HG03558 (cell line): ENCODE results near the gene RABL2B.
"Not testable (repeated sequence)": the region's sequence is repeated elsewhere in the genome, so short reads cannot be mapped to it uniquely, and the experiment has no call there.

ENCODE experiments used
- ATAC-seq: cut with Tn5 transposase; IDR thresholded peaks from one replicate; pipeline ENCODE4 v1.9.1; 2021; ENCODE audit warnings: moderate number of reproducible peaks; ENCODE audit not compliant: unreplicated experiment; ENCODE audit errors: extremely low read depth

The RABL2B gene

GRCh38 chr22:50783033-50783879 is at the start of gene RABL2B:
Gene RABL2B, minus strand, starts transcription at chr22:50783636. Its CDS starts 1,342 bp downstream, at chr22:50782294.
- peak; percentile 83 for ATAC-seq

GRCh38 chr22:50786936-50787335 is 3.5 kb upstream of the RABL2B start:
- ATAC-seq, result not testable (repeated sequence)

DNA sequence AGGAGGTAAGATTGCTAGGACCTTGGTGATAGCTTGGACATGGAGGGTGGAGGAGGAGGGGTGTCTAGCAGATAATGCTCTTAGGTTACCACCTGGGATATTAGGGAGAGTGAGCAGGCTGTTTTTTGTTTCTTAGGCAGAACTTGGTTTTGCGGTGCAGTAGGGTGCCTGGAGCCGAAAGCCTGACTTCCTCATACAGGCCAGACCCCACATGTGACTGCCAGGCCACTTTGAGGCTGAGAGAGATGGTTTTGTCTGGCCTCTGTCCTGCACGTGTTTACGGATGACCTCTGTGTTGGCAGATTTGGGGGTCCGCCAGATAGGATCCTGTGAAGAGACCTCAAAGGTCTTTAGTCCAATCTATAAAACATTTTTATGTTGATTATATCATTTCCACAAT is 1.9 kb upstream of the RABL2B start:
- not testable (repeated sequence) for ATAC-seq

DNA sequence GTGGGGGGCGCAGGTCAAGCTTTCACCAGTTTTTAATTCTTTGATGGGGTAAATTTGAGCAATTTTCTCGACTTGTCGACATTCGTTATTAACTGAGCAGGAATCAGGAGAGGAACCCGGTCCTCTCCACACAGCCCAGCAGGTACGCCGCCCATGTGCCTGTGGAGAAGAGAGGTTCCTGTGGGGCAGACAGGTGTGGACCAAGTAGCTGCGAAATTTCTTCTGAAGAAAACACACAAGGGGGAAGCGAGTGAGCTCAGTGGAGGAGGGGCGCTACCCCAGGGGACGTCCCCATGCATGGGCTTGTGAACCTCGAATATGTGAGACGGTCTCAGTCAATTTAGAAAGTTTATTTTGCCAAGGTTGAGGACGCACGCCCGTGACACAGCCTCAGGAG is 442 bp upstream of the RABL2B start:
- not testable (repeated sequence) for ATAC-seq

DNA sequence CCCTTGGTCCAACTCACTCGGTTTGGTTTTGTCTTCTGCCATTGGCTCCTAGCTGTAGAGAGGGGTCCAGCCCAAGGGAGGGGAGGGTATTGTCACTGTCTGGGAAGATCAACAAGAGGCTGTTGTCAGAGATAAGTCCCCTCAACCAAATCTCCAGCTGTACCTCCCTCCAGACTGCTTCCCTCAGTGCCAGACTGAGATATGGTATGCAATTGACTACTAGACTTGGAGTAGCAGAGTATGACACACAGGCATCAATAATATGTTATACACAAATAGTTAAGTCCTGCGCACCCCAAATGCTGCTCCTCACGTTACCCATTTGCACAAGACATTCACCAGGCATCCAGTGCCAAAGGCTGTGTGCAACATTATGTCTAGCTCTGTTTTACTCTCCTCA is 1.2 kb downstream of the RABL2B start:
- not testable (repeated sequence) for ATAC-seq

DNA sequence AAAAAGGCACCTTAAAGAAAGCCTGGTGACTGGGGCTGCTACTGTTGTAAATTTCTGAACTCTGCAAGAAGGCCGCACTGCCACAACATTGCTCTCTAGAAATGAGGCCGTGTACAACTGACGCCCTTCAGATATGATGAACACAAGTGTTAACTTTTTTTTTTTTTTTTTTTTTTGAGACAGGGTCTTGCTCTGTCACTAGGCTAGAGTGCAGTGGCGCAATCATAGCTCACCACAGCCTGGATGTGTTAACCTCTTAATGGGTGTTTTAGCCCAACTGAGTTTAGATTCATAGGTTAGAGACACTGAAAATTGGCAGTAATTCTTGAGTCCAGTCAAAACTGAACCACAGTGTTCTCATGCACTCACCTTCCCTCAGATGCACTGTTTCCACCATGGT is 3.2 kb downstream of the RABL2B start:
- ATAC-seq, result not testable (repeated sequence)

- ATAC-seq, result not testable (repeated sequence)
These were observed 5.8 kb downstream of the RABL2B start for GRCh38 chr22:50777631-50778030.

DNA sequence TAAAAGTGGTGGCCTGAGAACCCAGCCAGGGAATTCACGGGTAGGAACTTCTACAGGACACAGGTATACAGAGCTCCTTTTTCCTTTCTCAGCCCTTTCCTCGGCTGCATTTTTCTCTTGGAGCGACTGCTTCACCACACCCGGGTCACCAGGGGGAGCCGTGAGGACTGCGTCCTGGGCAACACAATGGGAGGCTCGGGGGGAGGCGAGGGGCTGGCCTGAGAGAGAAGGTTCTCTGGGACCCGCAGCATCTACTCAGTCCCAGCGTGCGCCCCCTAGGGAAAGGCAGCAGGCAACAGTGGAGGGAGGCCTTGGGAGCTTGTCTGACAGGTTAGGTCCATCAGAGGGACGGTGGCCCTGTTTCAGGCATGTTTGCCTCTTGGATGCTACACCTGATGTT is 8.3 kb downstream of the RABL2B start:
- not testable (repeated sequence) for ATAC-seq

DNA sequence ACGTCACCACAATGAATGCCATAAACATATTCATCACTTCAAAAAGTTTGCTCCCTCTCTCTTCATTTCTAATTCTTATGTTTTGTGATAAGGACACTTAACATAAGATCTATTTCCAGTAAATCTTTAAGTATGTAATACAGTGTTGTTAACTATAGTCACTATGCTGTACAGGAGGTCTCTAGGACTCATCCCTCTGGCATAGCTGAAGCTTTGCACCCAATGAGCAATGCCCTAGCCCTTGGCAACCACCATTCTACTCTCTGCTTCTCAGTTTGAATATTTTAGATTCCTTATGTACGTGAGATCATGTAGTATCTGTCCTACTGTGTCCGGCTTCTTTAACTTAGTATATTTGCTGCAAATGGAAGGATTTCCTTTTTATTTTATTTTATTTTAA is 19.1 kb downstream of the RABL2B start:
- not testable (repeated sequence) for ATAC-seq

- ATAC-seq, result not testable (repeated sequence)
These were observed 21.6 kb downstream of the RABL2B start for GRCh38 chr22:50761829-50762228.

- not testable (repeated sequence) for ATAC-seq
These were observed 23.7 kb downstream of the RABL2B start for GRCh38 chr22:50759597-50760341.

DNA sequence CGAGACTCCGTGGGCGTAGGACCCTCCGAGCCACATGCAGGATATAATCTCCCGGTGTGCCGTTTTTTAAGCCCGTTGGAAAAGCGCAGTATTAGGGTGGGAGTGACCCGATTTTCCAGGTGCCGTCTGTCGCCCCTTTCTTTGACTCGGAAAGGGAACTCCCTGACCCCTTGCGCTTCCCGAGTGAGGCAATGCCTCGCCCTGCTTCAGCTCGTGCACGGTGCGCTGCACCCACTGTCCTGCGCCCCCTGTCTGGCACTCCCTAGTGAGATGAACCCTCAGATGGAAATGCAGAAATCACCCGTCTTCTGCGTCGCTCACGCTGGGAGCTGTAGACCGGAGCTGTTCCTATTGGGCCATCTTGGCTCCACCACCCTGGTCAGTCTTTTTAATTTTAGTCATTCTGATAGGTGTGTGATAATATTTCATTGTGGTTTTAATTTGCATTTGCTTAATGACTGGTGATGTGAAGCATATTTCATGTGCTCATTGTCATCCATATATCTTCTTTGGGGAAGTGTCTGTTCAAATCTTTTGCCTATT is 26.4 kb downstream of the RABL2B start:
- not testable (repeated sequence) for ATAC-seq

DNA sequence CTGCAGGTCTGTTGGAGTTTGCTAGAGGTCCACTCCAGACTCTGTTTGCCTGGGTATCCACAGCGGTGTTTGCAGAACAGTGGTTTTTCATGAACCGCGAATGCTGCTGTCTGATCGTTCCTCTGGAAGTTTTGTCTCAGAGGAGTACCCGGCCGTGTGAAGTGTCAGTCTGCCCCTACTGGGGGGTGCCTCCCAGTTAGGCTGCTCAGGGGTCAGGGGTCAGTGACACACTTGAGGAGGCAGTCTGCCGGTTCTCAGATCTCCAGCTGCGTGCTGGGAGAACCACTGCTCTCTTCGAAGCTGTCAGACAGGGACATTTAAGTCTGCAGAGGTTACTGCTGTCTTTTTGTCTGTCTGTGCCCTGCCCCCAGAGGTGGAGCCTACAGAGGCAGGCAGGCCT is 27.0 kb downstream of the RABL2B start:
- ATAC-seq, result not testable (repeated sequence)

DNA sequence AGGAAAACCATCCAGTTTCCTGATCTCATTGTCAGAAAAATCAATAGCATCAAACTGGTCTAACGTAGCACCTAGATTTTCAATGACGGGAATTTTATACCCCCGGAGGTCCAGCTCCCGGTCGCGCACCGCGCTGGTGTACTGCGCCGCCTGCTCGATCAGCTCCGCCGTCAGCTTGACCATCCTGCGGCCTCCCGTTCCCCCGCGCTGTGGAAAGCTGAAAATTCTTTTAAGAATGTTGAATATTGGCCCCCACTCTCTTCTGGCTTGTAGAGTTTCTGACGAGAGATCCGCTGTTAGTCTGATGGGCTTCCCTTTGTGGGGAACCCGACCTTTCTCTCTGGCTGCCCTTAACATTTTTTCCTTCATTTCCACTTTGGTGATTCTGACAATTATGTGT is 28.2 kb downstream of the RABL2B start:
- not testable (repeated sequence) for ATAC-seq

DNA sequence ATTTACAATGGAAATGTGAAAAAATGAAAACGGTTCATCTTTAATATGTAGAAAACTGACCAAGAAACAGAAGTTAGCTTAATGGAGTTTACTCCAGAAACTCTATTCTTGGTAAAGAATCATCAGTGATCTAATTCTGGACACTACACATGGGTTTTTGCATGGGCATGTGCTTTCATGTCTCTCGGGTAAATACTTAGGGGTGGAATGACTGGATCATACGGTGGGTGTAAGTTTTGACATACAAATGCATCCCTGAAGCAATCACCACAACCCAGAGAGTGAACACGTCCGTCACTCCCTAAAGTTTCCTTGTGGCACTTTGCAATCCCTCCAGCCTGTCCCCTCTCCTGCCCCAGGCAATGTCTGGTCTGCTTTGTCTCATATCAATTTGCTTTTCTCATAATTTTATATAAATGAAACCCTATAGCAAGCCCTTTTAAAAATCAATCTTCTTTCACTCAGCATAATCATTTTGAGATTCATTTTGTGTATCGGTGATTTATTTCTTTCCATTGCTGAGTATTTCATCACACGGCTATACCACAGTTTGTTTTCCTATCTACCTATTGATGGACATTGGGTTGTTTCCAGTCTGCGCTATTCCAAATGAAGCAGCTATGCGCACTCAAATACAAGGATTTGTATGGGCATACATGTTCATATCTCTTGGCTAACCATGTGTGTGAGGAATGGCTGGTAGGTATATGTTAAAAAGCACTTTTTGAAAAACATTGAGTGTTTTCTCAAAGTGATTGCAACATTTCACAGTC is 33.9 kb downstream of the RABL2B start:
- not testable (repeated sequence) for ATAC-seq

- not testable (repeated sequence) for ATAC-seq
These were observed 34.8 kb downstream of the RABL2B start for GRCh38 chr22:50748630-50749029.

- not testable (repeated sequence) for ATAC-seq
These were observed 35.9 kb downstream of the RABL2B start for GRCh38 chr22:50747521-50747920.

DNA sequence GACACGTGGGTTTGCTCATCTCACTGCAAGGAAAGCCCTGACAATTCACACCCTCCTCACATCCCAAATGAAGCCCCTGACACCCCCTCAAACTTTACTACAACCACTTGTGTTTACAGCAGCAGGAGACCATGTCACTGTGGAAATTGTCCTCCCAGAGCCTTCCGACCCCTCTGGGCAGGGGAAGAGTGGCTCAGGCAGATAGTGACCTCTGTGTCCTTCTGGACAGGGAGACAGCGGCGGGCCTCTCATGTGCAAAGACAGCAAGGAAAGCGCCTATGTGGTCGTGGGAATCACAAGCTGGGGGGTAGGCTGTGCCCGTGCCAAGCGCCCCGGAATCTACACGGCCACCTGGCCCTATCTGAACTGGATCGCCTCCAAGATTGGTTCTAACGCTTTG is 39.0 kb downstream of the RABL2B start:
- ATAC-seq, result not testable (repeated sequence)

- ATAC-seq, result not testable (repeated sequence)
These were observed 42.7 kb downstream of the RABL2B start for GRCh38 chr22:50740714-50741113.

DNA sequence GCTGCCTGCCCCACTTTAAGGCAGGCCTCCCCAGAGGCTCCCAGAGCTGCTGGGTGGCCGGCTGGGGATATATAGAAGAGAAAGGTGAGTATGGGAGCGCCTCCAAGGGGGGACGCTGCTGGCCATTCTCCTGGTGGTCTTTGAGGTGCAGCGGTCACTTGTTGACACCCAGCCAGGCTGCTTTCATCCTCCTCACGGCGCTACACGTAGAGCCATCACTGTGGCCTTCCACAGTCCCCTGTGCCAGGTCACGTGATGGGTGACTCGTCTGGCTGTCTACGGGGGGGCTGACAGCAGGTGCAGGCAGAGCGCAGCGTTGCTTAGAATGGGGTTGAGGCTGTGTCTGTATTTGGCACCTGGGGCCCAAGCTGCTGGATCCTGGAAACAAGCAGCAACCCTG is 43.5 kb downstream of the RABL2B start:
- no peak for ATAC-seq
